H1 (cell line): ENCODE measurements around the gene KCNQ1. TPM values are rescaled to one million over a fixed set of nuclear protein-coding genes. Genes with fewer than 3 reads are reported as not detected.
A peak's percentile ranks its signal among the peaks of the same experiment; 100 is the strongest.

ENCODE experiments used
- CTCF ChIA-PET: fragments of 300-600 bp; sonication (Branson Sonifier 250); formaldehyde crosslinking; loops from one replicate; lab custom pipeline; 2021; ENCODE audit not compliant: partially characterized antibody; lab: Charles Lee
- POLR2A ChIA-PET: fragments of 300-600 bp; sonication (Branson Sonifier 250); formaldehyde crosslinking; loops from one replicate; lab custom pipeline; 2021; ENCODE audit warnings: inconsistent platforms; ENCODE audit not compliant: partially characterized antibody; lab: Charles Lee
- DNase-seq, 2 experiments: peaks; one replicate each; pipeline versions ENCODE4 v3.0.0 to v3.0.0-alpha.2; 2010 to 2022; ENCODE audit warnings: low spot score in 2 of 2, low read depth in 1 of 2, mixed read lengths in 1 of 2
- FAIRE-seq: peaks from 2 replicates; lab custom pipeline; 2011; peaks lifted over from hg19 to GRCh38; lab: Jason Lieb, UNC
- H2AFZ ChIP-seq: 2 replicates; pipeline ENCODE4 v1.8.1; 2012; ENCODE audit warnings: low read length, inconsistent platforms
- H2AK5ac ChIP-seq: 2 replicates; pipeline ENCODE4 v1.6.1; 2013; ENCODE audit warnings: low read depth, low read length
- H2BK120ac ChIP-seq: replicated peaks from 2 replicates; pipeline ENCODE3; 2013; ENCODE audit warnings: low read depth, low read length, inconsistent platforms
- H2BK12ac ChIP-seq: 2 replicates; pipeline ENCODE4 v1.6.1; 2013; ENCODE audit warnings: low read depth, low read length
- H2BK15ac ChIP-seq: 2 replicates; pipeline ENCODE4 v1.6.1; 2013; ENCODE audit warnings: low read length
- H2BK20ac ChIP-seq: 2 replicates; pipeline ENCODE4 v1.6.1; 2013; ENCODE audit warnings: low read length
- H2BK5ac ChIP-seq: 2 replicates; pipeline ENCODE4 v1.6.1; 2013; ENCODE audit warnings: low read depth, low read length
- H3K14ac ChIP-seq: 2 replicates; pipeline ENCODE4 v1.6.1; 2013; ENCODE audit warnings: inconsistent platforms; ENCODE audit not compliant: insufficient read length
- H3K18ac ChIP-seq: 2 replicates; pipeline ENCODE4 v1.6.1; 2013; ENCODE audit warnings: low read length; ENCODE audit errors: extremely low read depth
- H3K23ac ChIP-seq: 2 replicates; pipeline ENCODE4 v1.6.1; 2013; ENCODE audit warnings: inconsistent platforms; ENCODE audit not compliant: insufficient read length
- H3K23me2 ChIP-seq: 2 replicates; pipeline ENCODE4 v1.6.1; 2013; ENCODE audit warnings: low read depth, low read length
- H3K27ac ChIP-seq: 2 replicates; pipeline ENCODE4 v1.6.1; 2011; ENCODE audit warnings: low read depth, low read length, inconsistent platforms
- H3K27me3 ChIP-seq, 4 experiments: replicated peaks in 1 of 4; 1 replicate in 1 of 4; 2 replicates in 3 of 4; pipeline versions ENCODE4 v1.6.1 to v1.8.1; 2011 to 2013; ENCODE audit warnings: low read length in 3 of 4, mild to moderate bottlenecking in 3 of 4, inconsistent platforms in 2 of 4, mixed read lengths in 2 of 4, moderate library complexity in 1 of 4; ENCODE audit not compliant: control insufficient read depth in 3 of 4, insufficient read depth in 3 of 4; ENCODE audit errors: extremely low read depth in 1 of 4
- H3K36me3 ChIP-seq, 4 experiments: 2 replicates each; pipeline versions ENCODE4 v1.6.1 to v1.8.1; 2011 to 2013; ENCODE audit warnings: mild to moderate bottlenecking in 4 of 4, low read length in 3 of 4, moderate library complexity in 2 of 4, control low read depth in 1 of 4, inconsistent platforms in 1 of 4; ENCODE audit not compliant: insufficient read depth in 4 of 4, control insufficient read depth in 2 of 4
- H3K4ac ChIP-seq: replicated peaks from 2 replicates; pipeline ENCODE3; 2013; ENCODE audit warnings: low read length, low read depth, mixed read lengths, inconsistent platforms; ENCODE audit not compliant: insufficient read length
- H3K4me1 ChIP-seq, 4 experiments: replicated peaks in 1 of 4; 1 replicate in 1 of 4; 2 replicates in 3 of 4; pipeline versions ENCODE4 v1.6.1 to v1.8.1; 2011 to 2013; ENCODE audit warnings: low read length in 3 of 4, inconsistent platforms in 2 of 4, mixed read lengths in 1 of 4; ENCODE audit not compliant: insufficient read depth in 4 of 4, control insufficient read depth in 3 of 4
- H3K4me2 ChIP-seq, 2 experiments: 2 replicates each; pipeline versions ENCODE4 v1.6.1 to v1.8.1; 2011 to 2013; ENCODE audit warnings: low read depth in 2 of 2, low read length in 2 of 2, control low read depth in 1 of 2, inconsistent platforms in 1 of 2, mild to moderate bottlenecking in 1 of 2; ENCODE audit not compliant: insufficient read depth in 1 of 2
- H3K4me3 ChIP-seq, 4 experiments: fragments of 200-600, 300-600 bp in 1 of 4; sonication (generic), shearing (Covaris generic), sonication (Bioruptor Twin) in 1 of 4; 2 replicates each; pipeline versions ENCODE4 v1.5.1 to v1.8.1; 2011 to 2016; ENCODE audit warnings: low read length in 4 of 4, low read depth in 3 of 4, control low read depth in 2 of 4, inconsistent platforms in 2 of 4, mild to moderate bottlenecking in 2 of 4, mixed read lengths in 1 of 4, moderate library complexity in 1 of 4; ENCODE audit not compliant: insufficient read depth in 2 of 4; ENCODE audit errors: extremely low read depth in 1 of 4
- H3K56ac ChIP-seq: replicated peaks from 2 replicates; pipeline ENCODE3; 2013; ENCODE audit warnings: low read depth, mild to moderate bottlenecking, mixed read lengths, low read length, inconsistent platforms; ENCODE audit not compliant: insufficient read length
- H3K79me1 ChIP-seq: 2 replicates; pipeline ENCODE4 v1.6.1; 2013; ENCODE audit warnings: low read depth, low read length, control low read depth
- H3K79me2 ChIP-seq, 2 experiments: 2 replicates each; pipeline versions ENCODE4 v1.6.1 to v1.8.1; 2012 to 2013; ENCODE audit warnings: low read length in 2 of 2, mild to moderate bottlenecking in 2 of 2, inconsistent platforms in 1 of 2; ENCODE audit not compliant: insufficient read depth in 2 of 2, control insufficient read depth in 1 of 2
- H3K9ac ChIP-seq, 4 experiments: replicated peaks in 1 of 4; 1 replicate in 1 of 4; 2 replicates in 3 of 4; pipeline versions ENCODE4 v1.6.1 to v1.8.1; 2011 to 2013; ENCODE audit warnings: low read depth in 3 of 4, low read length in 3 of 4, control low read depth in 2 of 4, mild to moderate bottlenecking in 2 of 4, moderate library complexity in 2 of 4, inconsistent platforms in 1 of 4; ENCODE audit errors: extremely low read depth in 1 of 4
- H3K9me3 ChIP-seq, 2 experiments: 2 replicates each; pipeline versions ENCODE4 v1.6.1 to v1.8.1; 2012 to 2013; ENCODE audit warnings: mild to moderate bottlenecking in 2 of 2, moderate library complexity in 2 of 2, control low read depth in 1 of 2, inconsistent platforms in 1 of 2, low read depth in 1 of 2, low read length in 1 of 2, mixed read lengths in 1 of 2; ENCODE audit not compliant: insufficient read depth in 2 of 2
- H4K20me1 ChIP-seq, 2 experiments: replicated peaks in 1 of 2; 2 replicates each; pipeline versions ENCODE3 to v1.8.1; 2011 to 2013; ENCODE audit warnings: inconsistent platforms in 2 of 2, low read length in 2 of 2, mild to moderate bottlenecking in 1 of 2; ENCODE audit not compliant: insufficient read depth in 2 of 2, control insufficient read depth in 1 of 2
- H4K5ac ChIP-seq: 2 replicates; pipeline ENCODE4 v1.6.1; 2013; ENCODE audit warnings: low read length, low read depth, mixed read lengths, inconsistent platforms; ENCODE audit not compliant: insufficient read length
- H4K8ac ChIP-seq: 2 replicates; pipeline ENCODE4 v1.8.0; 2013; ENCODE audit warnings: mild to moderate bottlenecking, moderate library complexity, low read length, inconsistent platforms; ENCODE audit not compliant: insufficient read depth; ENCODE audit errors: extremely low read depth
- H4K91ac ChIP-seq: replicated peaks from 2 replicates; pipeline ENCODE3; 2013; ENCODE audit warnings: low read length, mixed read lengths, inconsistent platforms; ENCODE audit not compliant: insufficient read length
- CTBP2 ChIP-seq: IDR thresholded peaks from 2 replicates; pipeline ENCODE4 v1.7.0; 2011; ENCODE audit warnings: borderline replicate concordance, mild to moderate bottlenecking, moderate library complexity, mixed read lengths, low read length; ENCODE audit not compliant: insufficient read depth, insufficient read length
- EZH2 ChIP-seq: fragments of 200-600 bp; sonication (generic); IDR thresholded peaks from 2 replicates; pipeline ENCODE4 v1.7.1; 2012; ENCODE audit warnings: low read depth, mild to moderate bottlenecking, moderate library complexity, low read length, inconsistent platforms; ENCODE audit not compliant: severe bottlenecking
- WGBS, 2 experiments: shearing (Covaris generic) in 1 of 2; methylation state at CpG; one replicate each; pipeline versions ENCODE4 v1.1.6 to v1.1.7; 2013 to 2015; ENCODE audit warnings: low lambda C conversion rate in 2 of 2, mixed read lengths in 2 of 2, inconsistent platforms in 1 of 2, low coverage in 1 of 2, missing lambda C conversion rate in 1 of 2; ENCODE audit not compliant: insufficient replicate concordance in 2 of 2, insufficient coverage in 1 of 2, insufficient read length in 1 of 2; ENCODE audit errors: extremely low coverage in 1 of 2, missing lambda C conversion rate in 1 of 2; 5-methylcytosine and 5-hydroxymethylcytosine counted together
- polyA plus RNA-seq, 7 experiments: library from polyadenylated mRNA; depleted of rRNA in 3 of 7; stranded (reverse) in 5 of 7; unstranded in 2 of 7; fragments of >200 nt in 5 of 7; fragments of 200-250 nt in 2 of 7; gene quantifications; 1 replicate in 5 of 7; 2 replicates in 1 of 7; 4 replicates in 1 of 7; pipeline versions ENCODE4 v1.2.1 to v1.2.3, GENCODE V29; 2011 to 2013; ENCODE audit warnings: missing spikeins in 2 of 7, mixed read lengths in 2 of 7
- total RNA-seq: library from RNA; stranded (reverse); fragmentation: NEBNext Ultra II Directional; extraction: Animal tissue kit (Norgen Biotek cat#: 25700); gene quantifications from 2 replicates; pipeline ENCODE4 v1.2.1, GENCODE V29; 2021

Gene KCNQ1
- total and polyA plus RNA-seq, 2 of the 8 experiments (the other 6 are each of a cell fraction or from before 2014, with no cell fraction given), result 1.9 to 2.0 TPM

DNA sequence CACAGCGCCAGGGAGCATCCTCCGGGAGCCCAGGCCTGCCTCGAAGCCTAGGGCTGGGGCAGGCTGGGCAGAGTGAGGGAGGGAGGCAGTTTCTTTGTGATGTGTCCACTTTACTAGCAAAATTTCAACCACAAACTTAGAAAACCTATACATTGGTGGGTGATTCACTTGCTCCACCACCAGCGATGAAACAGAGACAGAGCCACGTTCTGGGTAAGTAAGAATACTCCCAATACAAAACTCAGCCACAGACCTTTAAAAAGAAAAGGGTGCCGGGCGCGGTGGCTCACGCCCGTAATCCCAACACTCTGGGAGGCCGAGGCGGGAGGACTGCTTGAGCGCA is 418.4 kb downstream of the KCNQ1 start:
- Histone ChIP-seq H3K56ac (peak overlapping the region; percentile 33), H3K23ac (no peak overlapping the region), H3K4me1 (peaks cover 0 to 33% (median 19%) of the 10 kb centered on the region in 4 experiments; a peak in 6 of 7 replicates), H4K20me1 (no peaks in the 10 kb centered on the region), H3K9me3 (peaks cover 8 to 10% of the 10 kb centered on the region in 2 experiments; a peak in 2 of 4 replicates), H2BK5ac (peak overlapping the region; percentile 39; the same call in 1 of the 2 replicates), H2AK5ac (no peak overlapping the region), H2BK12ac (0 out of 2 replicates have a peak overlapping the region, but pooled peaks have one; percentile 39), H3K79me2 (no peaks in the 10 kb centered on the region), H2BK20ac (peak overlapping the region; percentile 34; the same call in 1 of the 2 replicates), H3K18ac (peak overlapping the region; percentile 87), H4K8ac (no peak overlapping the region), H3K9ac (no peak overlapping the region), H3K27ac (no peak overlapping the region), H3K4me2 (peak overlapping the region; percentile 43 to 74), H3K79me1 (no peaks in the 10 kb centered on the region), H4K5ac (no peak overlapping the region), H3K14ac (no peak overlapping the region), H3K4ac (no peak overlapping the region), H2AFZ (no peak overlapping the region), H3K4me3 (peak overlapping the region in 2 of 4 experiments; percentile 10 to 54; a peak in 3 of 8 replicates), H2BK15ac (no peak overlapping the region), H3K36me3 (no peaks in the 10 kb centered on the region), H3K27me3 (peaks cover 22 to 81% (median 69%) of the 10 kb centered on the region in 4 experiments), H4K91ac (no peak overlapping the region), H2BK120ac (peak overlapping the region; percentile 80), H3K23me2 (peaks cover 4% of the 10 kb centered on the region; the same call in 1 of the 2 replicates)
- DNase-seq (no peak), FAIRE-seq (peak; percentile 24)
- TF ChIP-seq CTBP2 (no peak), EZH2 (peak; percentile 45)
- ChIA-PET CTCF (no interaction called here), POLR2A (interaction anchor here (1.6 kb wide), 1 partner anchor 27 kb away, joined by 3 read pairs; no protein-coding TSS in a partner anchor)
- WGBS, 2 experiments, result 51% methylated on average over 12 of the region's 13 CpGs; no CpG with 5 or more reads in 1 of the 2 experiments
